Measurements from ENCODE around the gene GAR1. TPM values are rescaled to one million over a fixed set of nuclear protein-coding genes. Genes with fewer than 3 reads are reported as not detected.

GAR1 gene
- total RNA-seq, 1 experiment from 2014 or later = 40.6 TPM

DNA sequence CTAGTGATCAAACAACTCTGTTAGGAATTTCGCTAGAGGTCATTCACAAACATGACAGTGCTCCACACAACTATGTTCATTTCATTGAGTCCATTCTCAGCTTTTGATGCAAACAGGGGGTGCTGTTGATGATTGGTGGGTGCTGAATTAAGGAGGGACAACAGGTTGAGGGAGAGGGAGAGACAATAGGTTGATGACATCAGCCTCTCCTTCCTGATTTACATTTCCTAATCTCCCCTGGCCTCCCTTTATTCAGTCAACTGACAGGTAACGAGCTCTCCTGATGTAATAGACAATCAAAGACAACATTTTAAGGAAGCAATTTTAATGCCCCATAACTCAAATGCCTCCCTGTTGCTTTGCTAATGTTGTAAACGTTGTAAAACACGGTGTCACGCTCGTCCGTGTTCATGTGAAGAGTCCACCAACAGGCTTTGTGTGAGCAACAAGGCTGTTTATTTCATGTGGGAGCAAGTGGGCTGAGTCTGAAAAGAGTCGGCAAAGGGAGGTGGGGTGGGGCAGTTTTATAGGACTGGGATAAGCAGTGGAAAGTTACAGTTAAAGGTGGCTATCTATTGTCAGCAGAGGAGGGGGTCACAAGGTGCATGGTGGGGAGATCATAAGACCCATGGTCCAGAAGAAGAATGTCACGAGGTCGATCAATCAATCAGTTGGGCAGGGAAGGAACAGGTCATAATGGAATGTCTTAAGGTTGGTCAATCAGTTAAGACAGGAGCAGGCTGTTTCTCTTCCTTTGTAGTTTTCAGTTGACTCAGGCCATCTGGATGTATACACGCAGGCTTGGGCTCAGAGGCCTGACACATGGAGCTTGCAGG, 4.8 kb upstream of the GAR1 start:
- TF ChIP-seq POLR2A (IDR thresholded peaks at IDR 0.05; ENCODE audit: borderline replicate concordance, extremely low read depth, insufficient read depth, insufficient read length) (no peak), ELF1 (IDR thresholded peaks at IDR 0.05; ENCODE audit: borderline replicate concordance, low read depth) (no peak), TCF7L2 (IDR thresholded peaks at IDR 0.05; ENCODE audit: borderline replicate concordance, extremely low read depth, insufficient read depth, insufficient read length) (no peak), FOSL1 (IDR thresholded peaks at IDR 0.05; ENCODE audit: low read depth) (no peak), EZH2phosphoT487 (IDR thresholded peaks at IDR 0.05; ENCODE audit: borderline replicate concordance) (no peak), ZFX (IDR thresholded peaks at IDR 0.05) (no peak), SP1 (IDR thresholded peaks at IDR 0.05; ENCODE audit: low read depth) (no peak), RAD21 (IDR thresholded peaks at IDR 0.05; ENCODE audit: low read depth) (no peak), CBX3 (IDR thresholded peaks at IDR 0.05; ENCODE audit: low read depth) (no peak), JUND (IDR thresholded peaks at IDR 0.05) (no peak), EGR1 (IDR thresholded peaks at IDR 0.05; ENCODE audit: low read depth) (no peak), EZH2 (IDR thresholded peaks at IDR 0.05) (no peak), SIN3A (IDR thresholded peaks at IDR 0.05; ENCODE audit: low read depth) (no peak)
- TF ChIP-seq, protein P1, sequence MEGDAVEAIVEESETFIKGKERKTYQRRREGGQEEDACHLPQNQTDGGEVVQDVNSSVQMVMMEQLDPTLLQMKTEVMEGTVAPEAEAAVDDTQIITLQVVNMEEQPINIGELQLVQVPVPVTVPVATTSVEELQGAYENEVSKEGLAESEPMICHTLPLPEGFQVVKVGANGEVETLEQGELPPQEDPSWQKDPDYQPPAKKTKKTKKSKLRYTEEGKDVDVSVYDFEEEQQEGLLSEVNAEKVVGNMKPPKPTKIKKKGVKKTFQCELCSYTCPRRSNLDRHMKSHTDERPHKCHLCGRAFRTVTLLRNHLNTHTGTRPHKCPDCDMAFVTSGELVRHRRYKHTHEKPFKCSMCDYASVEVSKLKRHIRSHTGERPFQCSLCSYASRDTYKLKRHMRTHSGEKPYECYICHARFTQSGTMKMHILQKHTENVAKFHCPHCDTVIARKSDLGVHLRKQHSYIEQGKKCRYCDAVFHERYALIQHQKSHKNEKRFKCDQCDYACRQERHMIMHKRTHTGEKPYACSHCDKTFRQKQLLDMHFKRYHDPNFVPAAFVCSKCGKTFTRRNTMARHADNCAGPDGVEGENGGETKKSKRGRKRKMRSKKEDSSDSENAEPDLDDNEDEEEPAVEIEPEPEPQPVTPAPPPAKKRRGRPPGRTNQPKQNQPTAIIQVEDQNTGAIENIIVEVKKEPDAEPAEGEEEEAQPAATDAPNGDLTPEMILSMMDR (IDR thresholded peaks at IDR 0.05 in 2 of 3, conservative IDR thresholded peaks at IDR 0.05 in 1 of 3; ENCODE audit: borderline replicate concordance in 1 of 3, insufficient read depth in 1 of 3, low read depth in 2 of 3, low read length in 2 of 3) = no peak
- TF ChIP-seq, protein P2, sequence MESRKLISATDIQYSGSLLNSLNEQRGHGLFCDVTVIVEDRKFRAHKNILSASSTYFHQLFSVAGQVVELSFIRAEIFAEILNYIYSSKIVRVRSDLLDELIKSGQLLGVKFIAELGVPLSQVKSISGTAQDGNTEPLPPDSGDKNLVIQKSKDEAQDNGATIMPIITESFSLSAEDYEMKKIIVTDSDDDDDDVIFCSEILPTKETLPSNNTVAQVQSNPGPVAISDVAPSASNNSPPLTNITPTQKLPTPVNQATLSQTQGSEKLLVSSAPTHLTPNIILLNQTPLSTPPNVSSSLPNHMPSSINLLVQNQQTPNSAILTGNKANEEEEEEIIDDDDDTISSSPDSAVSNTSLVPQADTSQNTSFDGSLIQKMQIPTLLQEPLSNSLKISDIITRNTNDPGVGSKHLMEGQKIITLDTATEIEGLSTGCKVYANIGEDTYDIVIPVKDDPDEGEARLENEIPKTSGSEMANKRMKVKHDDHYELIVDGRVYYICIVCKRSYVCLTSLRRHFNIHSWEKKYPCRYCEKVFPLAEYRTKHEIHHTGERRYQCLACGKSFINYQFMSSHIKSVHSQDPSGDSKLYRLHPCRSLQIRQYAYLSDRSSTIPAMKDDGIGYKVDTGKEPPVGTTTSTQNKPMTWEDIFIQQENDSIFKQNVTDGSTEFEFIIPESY (IDR thresholded peaks at IDR 0.05; ENCODE audit: extremely low read depth, insufficient replicate concordance, low read length) = no peak
- TF ChIP-seq, protein P3, sequence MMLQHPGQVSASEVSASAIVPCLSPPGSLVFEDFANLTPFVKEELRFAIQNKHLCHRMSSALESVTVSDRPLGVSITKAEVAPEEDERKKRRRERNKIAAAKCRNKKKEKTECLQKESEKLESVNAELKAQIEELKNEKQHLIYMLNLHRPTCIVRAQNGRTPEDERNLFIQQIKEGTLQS (IDR thresholded peaks at IDR 0.05) = no peak
- TF ChIP-seq, protein P4, sequence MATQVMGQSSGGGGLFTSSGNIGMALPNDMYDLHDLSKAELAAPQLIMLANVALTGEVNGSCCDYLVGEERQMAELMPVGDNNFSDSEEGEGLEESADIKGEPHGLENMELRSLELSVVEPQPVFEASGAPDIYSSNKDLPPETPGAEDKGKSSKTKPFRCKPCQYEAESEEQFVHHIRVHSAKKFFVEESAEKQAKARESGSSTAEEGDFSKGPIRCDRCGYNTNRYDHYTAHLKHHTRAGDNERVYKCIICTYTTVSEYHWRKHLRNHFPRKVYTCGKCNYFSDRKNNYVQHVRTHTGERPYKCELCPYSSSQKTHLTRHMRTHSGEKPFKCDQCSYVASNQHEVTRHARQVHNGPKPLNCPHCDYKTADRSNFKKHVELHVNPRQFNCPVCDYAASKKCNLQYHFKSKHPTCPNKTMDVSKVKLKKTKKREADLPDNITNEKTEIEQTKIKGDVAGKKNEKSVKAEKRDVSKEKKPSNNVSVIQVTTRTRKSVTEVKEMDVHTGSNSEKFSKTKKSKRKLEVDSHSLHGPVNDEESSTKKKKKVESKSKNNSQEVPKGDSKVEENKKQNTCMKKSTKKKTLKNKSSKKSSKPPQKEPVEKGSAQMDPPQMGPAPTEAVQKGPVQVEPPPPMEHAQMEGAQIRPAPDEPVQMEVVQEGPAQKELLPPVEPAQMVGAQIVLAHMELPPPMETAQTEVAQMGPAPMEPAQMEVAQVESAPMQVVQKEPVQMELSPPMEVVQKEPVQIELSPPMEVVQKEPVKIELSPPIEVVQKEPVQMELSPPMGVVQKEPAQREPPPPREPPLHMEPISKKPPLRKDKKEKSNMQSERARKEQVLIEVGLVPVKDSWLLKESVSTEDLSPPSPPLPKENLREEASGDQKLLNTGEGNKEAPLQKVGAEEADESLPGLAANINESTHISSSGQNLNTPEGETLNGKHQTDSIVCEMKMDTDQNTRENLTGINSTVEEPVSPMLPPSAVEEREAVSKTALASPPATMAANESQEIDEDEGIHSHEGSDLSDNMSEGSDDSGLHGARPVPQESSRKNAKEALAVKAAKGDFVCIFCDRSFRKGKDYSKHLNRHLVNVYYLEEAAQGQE (IDR thresholded peaks at IDR 0.05; ENCODE audit: low read depth) = no peak
- Histone ChIP-seq H2AFZ (ENCODE audit: low read depth, low read length, poor library complexity, severe bottlenecking) (no peak overlapping the region), H3K9me3 (ENCODE audit: control insufficient read depth in 1 of 2, insufficient read depth in 1 of 2, low read depth in 1 of 2, low read length in 2 of 2) (no peaks in the 10 kb centered on the region), H3K9me2 (ENCODE audit: insufficient read depth) (no peaks in the 10 kb centered on the region), H3K27ac (ENCODE audit: low read depth, low read length) (no peak overlapping the region), H3K4me1 (ENCODE audit: control insufficient read depth in 1 of 2, insufficient read depth in 2 of 2, low read length in 2 of 2) (peaks cover 4 to 7% of the 10 kb centered on the region in 2 experiments; a peak in 3 of 4 replicates), H4K20me1 (ENCODE audit: insufficient read depth) (no peaks in the 10 kb centered on the region), H3K27me3 (ENCODE audit: insufficient read depth, low read length) (no peaks in the 10 kb centered on the region), H3K4me3 (replicated peaks in 1 of 2; ENCODE audit: low read depth in 1 of 2, low read length in 2 of 2) (no peak overlapping the region), H3K36me3 (ENCODE audit: control insufficient read depth in 1 of 2, insufficient read depth in 2 of 2, low read length in 2 of 2) (no peaks in the 10 kb centered on the region), H3K9ac (ENCODE audit: low read length) (no peak overlapping the region), H3K79me2 (ENCODE audit: insufficient read depth, low read length) (peaks cover 3% of the 10 kb centered on the region), H3K4me2 (ENCODE audit: low read length) (no peak overlapping the region)
- no TSS peak for BruUV-seq (replicated peaks)
- ChIA-PET POLR2A (no interaction called here), CTCF (no interaction called here), RAD21 (ENCODE audit: low non-redundant PET in 1 of 2, low total read pairs in 2 of 2, uncharacterized antibody in 2 of 2, unreplicated experiment in 2 of 2) (no interaction called here)
- DNase-seq (ENCODE audit: low read depth, low spot score) = no peak
- intact Hi-C loops (cut with micrococcal nuclease) = no loop called here
- no peak for ATAC-seq

Data from HCT116 (cell line).